Epithelial cell of proximal tubule (primary cell): ENCODE data around the gene MUC4. TPM values are rescaled to one million over a fixed set of nuclear protein-coding genes. Genes with fewer than 3 reads are reported as not detected.

Experiments
- DNase-seq: peaks from one replicate; pipeline ENCODE4 v3.0.0-alpha.2; 2011; ENCODE audit warnings: low read depth
- H3K4me3 ChIP-seq: 2 replicates; pipeline ENCODE4 v1.5.1; 2011; ENCODE audit warnings: low read depth, mild to moderate bottlenecking, low read length
- total RNA-seq: library from RNA; depleted of rRNA; stranded (reverse); fragments of >200 nt; gene quantifications from 2 replicates; pipeline ENCODE4 v1.2.3, GENCODE V29; 2015
- TF ChIP-seq, protein P1 (sequence below): conservative IDR thresholded peaks from 2 replicates; pipeline ENCODE4 v1.5.1; 2012; ENCODE audit warnings: low read depth, mild to moderate bottlenecking, low read length

MUC4 gene
- total RNA-seq, 1 donor from 2014 or later = 0.52 TPM

DNA sequence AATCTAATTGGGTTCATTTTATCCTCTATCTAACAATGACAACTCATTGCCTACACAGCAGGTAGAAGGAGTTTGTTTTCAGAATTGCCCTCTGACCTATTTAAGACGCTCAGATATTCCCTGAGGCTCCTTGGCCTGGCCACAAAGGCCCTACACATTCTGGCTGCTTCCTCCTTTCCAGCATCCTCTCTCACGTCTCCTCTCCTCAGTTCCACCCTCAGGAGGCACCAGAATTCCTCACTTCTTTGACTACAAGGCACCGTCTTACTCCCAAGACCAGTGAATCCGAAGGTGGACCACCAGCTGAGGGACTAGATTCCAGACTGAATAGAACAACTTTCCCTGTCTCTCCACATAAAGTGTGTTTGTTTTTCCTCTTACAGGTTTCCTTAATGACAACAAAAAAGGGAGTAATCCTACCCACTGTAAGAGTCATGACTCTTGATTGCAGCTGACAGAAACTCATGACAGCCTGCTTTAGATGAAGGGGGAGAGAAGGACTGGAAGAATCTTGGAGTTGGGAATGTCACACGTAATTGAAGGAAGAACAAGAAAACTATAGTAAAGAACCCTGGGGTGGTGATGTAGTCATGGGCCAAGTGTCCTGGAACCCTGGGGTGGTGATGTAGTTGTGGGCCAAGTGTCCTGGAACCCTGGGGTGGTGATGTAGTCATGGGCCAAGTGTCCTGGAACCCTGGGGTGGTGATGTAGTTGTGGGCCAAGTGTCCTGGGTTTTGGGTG, 112.9 kb downstream of the MUC4 start:
- TF ChIP-seq, protein P1, sequence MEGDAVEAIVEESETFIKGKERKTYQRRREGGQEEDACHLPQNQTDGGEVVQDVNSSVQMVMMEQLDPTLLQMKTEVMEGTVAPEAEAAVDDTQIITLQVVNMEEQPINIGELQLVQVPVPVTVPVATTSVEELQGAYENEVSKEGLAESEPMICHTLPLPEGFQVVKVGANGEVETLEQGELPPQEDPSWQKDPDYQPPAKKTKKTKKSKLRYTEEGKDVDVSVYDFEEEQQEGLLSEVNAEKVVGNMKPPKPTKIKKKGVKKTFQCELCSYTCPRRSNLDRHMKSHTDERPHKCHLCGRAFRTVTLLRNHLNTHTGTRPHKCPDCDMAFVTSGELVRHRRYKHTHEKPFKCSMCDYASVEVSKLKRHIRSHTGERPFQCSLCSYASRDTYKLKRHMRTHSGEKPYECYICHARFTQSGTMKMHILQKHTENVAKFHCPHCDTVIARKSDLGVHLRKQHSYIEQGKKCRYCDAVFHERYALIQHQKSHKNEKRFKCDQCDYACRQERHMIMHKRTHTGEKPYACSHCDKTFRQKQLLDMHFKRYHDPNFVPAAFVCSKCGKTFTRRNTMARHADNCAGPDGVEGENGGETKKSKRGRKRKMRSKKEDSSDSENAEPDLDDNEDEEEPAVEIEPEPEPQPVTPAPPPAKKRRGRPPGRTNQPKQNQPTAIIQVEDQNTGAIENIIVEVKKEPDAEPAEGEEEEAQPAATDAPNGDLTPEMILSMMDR = no peak
- no peak overlapping the region for H3K4me3 ChIP-seq
- DNase-seq = no peak

- TF ChIP-seq, protein P1 = no peak
- no peak for DNase-seq
- H3K4me3 ChIP-seq = no peak overlapping the region
Observed at GRCh38 chr3:195698325-195698646, 113.4 kb downstream of the MUC4 start.

GRCh38 chr3:195697582-195698324, 114.0 kb downstream of the MUC4 start:
- DNase-seq = no peak
- TF ChIP-seq, protein P1 = no peak
- H3K4me3 ChIP-seq = no peak overlapping the region

Other genes starting within 250 kb of the MUC4 start
- not detected in 2 replicates for gene APOD, start 228.0 kb downstream of the MUC4 start, total RNA-seq
- gene MUC20, start 91.0 kb downstream of the MUC4 start, total RNA-seq = 9.3 and 11.7 TPM in 2 replicates
- gene TNK2, start 96.6 kb upstream of the MUC4 start, total RNA-seq = 10.4 and 21.0 TPM in 2 replicates